KMS-11 (cell line): Measurements from ENCODE around the gene NKX2-8.

Experiments
- H2AFZ ChIP-seq: fragments of 200-600 bp; sonication (generic); 2 replicates; pipeline ENCODE4 v1.6.1; 2016; ENCODE audit warnings: antibody characterized with exemption, mixed run types, low read depth
- H3K27ac ChIP-seq: fragments of 200-600 bp; sonication (generic); 2 replicates; pipeline ENCODE4 v1.6.1; 2016; ENCODE audit warnings: mild to moderate bottlenecking, mixed run types
- H3K27me3 ChIP-seq: fragments of 200-600 bp; sonication (generic); 2 replicates; pipeline ENCODE4 v1.6.1; 2017; ENCODE audit warnings: mild to moderate bottlenecking, low read depth, mixed run types, moderate library complexity; ENCODE audit not compliant: insufficient read depth
- H3K36me3 ChIP-seq: fragments of 200-600 bp; sonication (generic); 2 replicates; pipeline ENCODE4 v1.6.1; 2017; ENCODE audit warnings: mild to moderate bottlenecking, mixed run types; ENCODE audit not compliant: insufficient read depth
- H3K4me1 ChIP-seq: fragments of 200-600 bp; sonication (generic); 2 replicates; pipeline ENCODE4 v1.6.1; 2016; ENCODE audit warnings: mild to moderate bottlenecking, low read depth, mixed run types; ENCODE audit not compliant: poor library complexity, severe bottlenecking
- H3K4me2 ChIP-seq: fragments of 200-600 bp; sonication (generic); 2 replicates; pipeline ENCODE4 v1.7.0; 2016; ENCODE audit warnings: mild to moderate bottlenecking, mixed run types
- H3K4me3 ChIP-seq: fragments of 200-600 bp; sonication (generic); IDR thresholded peaks from 2 replicates; pipeline ENCODE4 v1.6.1; 2017; ENCODE audit warnings: low read depth, low read length, mixed read lengths; ENCODE audit not compliant: insufficient read depth
- H3K79me2 ChIP-seq: fragments of 200-600 bp; sonication (generic); 2 replicates; pipeline ENCODE4 v1.6.1; 2016; ENCODE audit warnings: low read depth, mixed run types; ENCODE audit not compliant: insufficient read depth
- H3K9ac ChIP-seq: fragments of 200-600 bp; sonication (generic); 2 replicates; pipeline ENCODE4 v1.6.1; 2016; ENCODE audit warnings: mild to moderate bottlenecking, mixed run types
- H4K20me1 ChIP-seq: fragments of 200-600 bp; sonication (generic); 2 replicates; pipeline ENCODE4 v1.6.1; 2016; ENCODE audit warnings: mild to moderate bottlenecking, mixed run types; ENCODE audit not compliant: insufficient read depth
- TF ChIP-seq, protein P1 (sequence below): fragments of 200-600 bp; sonication (generic); conservative IDR thresholded peaks from 2 replicates; pipeline ENCODE4 v1.6.1; 2017; ENCODE audit warnings: low read depth, mild to moderate bottlenecking, antibody characterized with exemption, low read length, moderate library complexity, mixed read lengths

Gene NKX2-8

DNA sequence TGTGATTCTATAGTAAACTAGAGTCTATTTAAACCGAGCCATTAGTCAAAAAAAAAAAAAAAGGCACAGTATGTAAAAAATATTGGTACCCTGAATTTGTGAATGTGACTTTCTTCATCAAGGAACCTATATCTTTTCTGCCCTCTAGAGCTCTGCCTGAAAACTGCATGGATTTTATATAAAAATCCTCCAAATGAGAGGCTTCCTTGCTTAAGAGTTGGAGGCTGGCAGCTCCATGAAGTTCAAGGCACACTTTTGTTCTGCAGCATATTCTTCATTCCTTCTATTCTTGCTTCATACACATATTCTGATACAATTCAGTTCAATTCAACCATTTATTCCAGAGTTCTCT lies 23.1 kb upstream of the NKX2-8 start:
- H3K4me2 ChIP-seq = no peak overlapping the region
- H3K79me2 ChIP-seq = no peaks in the 10 kb centered on the region
- no peaks in the 10 kb centered on the region for H3K36me3 ChIP-seq
- H2AFZ ChIP-seq = no peak overlapping the region
- H4K20me1 ChIP-seq = no peaks in the 10 kb centered on the region
- H3K9ac ChIP-seq = no peak overlapping the region
- H3K4me3 ChIP-seq = no peak overlapping the region
- no peaks in the 10 kb centered on the region for H3K27me3 ChIP-seq
- no peaks in the 10 kb centered on the region for H3K4me1 ChIP-seq
- no peak overlapping the region for H3K27ac ChIP-seq
- TF ChIP-seq, protein P1, sequence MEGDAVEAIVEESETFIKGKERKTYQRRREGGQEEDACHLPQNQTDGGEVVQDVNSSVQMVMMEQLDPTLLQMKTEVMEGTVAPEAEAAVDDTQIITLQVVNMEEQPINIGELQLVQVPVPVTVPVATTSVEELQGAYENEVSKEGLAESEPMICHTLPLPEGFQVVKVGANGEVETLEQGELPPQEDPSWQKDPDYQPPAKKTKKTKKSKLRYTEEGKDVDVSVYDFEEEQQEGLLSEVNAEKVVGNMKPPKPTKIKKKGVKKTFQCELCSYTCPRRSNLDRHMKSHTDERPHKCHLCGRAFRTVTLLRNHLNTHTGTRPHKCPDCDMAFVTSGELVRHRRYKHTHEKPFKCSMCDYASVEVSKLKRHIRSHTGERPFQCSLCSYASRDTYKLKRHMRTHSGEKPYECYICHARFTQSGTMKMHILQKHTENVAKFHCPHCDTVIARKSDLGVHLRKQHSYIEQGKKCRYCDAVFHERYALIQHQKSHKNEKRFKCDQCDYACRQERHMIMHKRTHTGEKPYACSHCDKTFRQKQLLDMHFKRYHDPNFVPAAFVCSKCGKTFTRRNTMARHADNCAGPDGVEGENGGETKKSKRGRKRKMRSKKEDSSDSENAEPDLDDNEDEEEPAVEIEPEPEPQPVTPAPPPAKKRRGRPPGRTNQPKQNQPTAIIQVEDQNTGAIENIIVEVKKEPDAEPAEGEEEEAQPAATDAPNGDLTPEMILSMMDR = no peak

DNA sequence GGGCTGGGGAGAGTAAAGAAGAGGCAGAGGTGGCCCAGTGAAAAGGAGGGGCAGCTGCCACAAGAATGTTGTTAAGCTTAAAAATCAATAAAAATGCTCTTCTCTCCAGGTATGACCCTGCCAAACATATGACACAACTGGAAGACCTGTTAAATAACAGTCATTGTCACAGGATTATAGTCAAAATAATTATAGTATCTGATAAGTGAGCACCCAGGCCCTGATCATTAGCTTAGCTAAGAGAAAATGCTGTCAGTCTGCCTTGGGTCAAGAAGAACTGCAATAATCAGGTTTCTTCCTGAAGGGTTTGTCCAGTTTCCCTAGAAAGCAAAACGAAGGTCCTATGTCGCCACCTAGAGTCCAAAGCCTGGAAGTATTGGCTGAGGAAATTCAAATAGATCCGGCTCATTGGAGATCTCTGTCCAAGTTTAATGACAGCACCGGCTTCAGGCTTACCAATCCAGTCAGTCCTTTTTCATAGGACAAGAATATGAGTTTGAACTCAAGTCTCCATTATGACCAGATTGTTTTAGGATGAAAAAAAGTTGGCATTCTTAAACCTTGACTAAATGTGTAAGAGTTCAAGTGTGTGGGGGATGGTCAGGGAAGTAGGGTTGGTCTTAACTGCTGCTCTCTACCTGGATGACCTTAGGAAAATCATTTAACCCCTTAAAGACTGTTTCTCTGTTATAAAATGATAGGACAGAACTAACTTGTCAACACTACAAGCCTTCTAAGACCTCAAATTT lies 22.5 kb upstream of the NKX2-8 start:
- no peak overlapping the region for H3K27ac ChIP-seq
- H3K4me1 ChIP-seq = no peaks in the 10 kb centered on the region
- no peak overlapping the region for H3K4me3 ChIP-seq
- H3K79me2 ChIP-seq = no peaks in the 10 kb centered on the region
- TF ChIP-seq, protein P1 = peak; percentile 73
- no peaks in the 10 kb centered on the region for H3K27me3 ChIP-seq
- no peaks in the 10 kb centered on the region for H3K36me3 ChIP-seq
- H3K4me2 ChIP-seq = no peak overlapping the region
- no peaks in the 10 kb centered on the region for H4K20me1 ChIP-seq
- 0 out of 2 replicates have a peak overlapping the region, but pooled peaks have one; percentile 26 for H2AFZ ChIP-seq
- H3K9ac ChIP-seq = no peak overlapping the region

DNA sequence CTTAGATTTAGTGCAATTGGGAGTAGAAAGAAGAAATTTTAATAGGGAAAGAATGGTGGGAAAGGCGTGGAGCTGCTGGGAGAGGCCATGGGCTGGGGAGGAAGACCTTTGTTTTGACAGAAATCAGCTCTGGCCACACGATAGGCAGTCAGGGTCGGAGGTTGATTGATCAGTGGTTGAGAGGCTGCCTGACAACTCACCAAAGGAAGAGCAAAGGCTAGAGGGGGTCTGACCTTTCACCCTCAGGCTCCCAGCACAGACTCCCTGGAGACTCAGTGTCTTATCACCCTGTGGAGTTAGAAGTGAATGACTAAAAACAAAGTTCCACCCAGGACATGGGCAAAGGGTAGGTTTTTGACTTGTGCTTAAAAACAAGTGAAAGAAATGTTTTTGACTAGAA lies 18.0 kb upstream of the NKX2-8 start:
- Histone ChIP-seq H3K27me3 (no peaks in the 10 kb centered on the region), H4K20me1 (no peaks in the 10 kb centered on the region), H3K9ac (no peak overlapping the region), H3K4me3 (no peak overlapping the region), H3K79me2 (no peaks in the 10 kb centered on the region), H3K36me3 (no peaks in the 10 kb centered on the region), H2AFZ (no peak overlapping the region), H3K4me1 (no peaks in the 10 kb centered on the region), H3K27ac (no peak overlapping the region), H3K4me2 (no peak overlapping the region)
- TF ChIP-seq, protein P1 = no peak

DNA sequence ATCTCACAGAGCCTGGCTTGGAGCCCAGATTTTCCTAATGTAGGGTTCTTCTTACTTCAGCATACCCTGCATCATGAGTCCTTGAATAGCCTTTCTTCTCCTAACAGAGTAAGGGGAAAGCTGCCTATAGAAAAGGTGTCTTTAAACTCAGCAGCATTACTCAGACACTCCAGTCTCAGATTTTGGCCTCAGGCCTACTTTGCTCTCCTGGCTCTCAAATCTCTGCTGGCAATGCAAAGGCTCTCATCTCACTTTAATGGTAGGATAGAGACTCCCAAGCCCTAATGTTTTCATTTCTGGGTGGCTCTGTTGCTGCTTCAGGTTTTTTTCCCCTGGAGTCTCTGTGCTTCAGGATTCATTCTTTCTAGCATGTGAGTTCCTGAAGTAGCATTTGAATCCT lies 9.1 kb upstream of the NKX2-8 start:
- Histone ChIP-seq H3K27ac (no peak overlapping the region), H3K27me3 (no peaks in the 10 kb centered on the region), H3K4me1 (no peaks in the 10 kb centered on the region), H3K4me2 (no peak overlapping the region), H4K20me1 (no peaks in the 10 kb centered on the region), H3K4me3 (no peak overlapping the region), H3K9ac (no peak overlapping the region), H3K79me2 (no peaks in the 10 kb centered on the region), H3K36me3 (no peaks in the 10 kb centered on the region), H2AFZ (no peak overlapping the region)
- TF ChIP-seq, protein P1 = no peak
